HG03558 (cell line): ENCODE results near the gene IGFALS.

ENCODE experiments used
- ATAC-seq: cut with Tn5 transposase; IDR thresholded peaks from one replicate; pipeline ENCODE4 v1.9.1; 2021; ENCODE audit warnings: moderate number of reproducible peaks; ENCODE audit not compliant: unreplicated experiment; ENCODE audit errors: extremely low read depth

Gene IGFALS

DNA sequence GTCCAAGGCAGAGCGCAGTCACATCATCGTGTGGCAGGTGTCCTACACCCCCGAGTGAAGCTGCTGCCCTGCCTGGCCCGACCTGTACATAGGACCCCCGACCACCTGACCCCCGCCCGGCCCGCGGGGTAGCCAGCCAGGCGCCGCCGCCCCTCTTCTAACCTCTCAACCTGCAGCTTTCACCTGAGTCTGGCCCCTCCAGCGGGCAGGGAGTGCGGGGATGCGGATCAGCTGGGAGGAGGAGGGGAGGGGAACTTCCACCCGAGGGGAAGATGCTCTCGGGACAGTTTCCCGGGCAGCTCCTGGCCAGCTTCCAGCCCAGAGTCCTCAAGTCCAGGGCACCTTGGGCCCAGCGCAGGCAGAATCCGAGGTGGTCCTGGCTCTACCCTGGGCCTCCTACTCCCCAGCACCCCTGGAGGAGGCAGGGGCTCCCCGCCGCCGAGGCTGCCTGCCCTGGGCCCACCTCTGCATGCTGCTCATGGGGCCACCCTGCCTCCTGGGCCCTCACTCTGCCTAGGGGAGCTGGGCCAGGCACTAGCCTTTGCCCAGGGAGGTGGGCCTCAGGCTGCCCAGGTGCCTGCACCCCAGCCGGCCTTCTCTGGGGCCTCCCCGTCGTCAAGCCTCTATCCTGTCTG, 24.6 kb downstream of the IGFALS start:
- ATAC-seq = no peak

DNA sequence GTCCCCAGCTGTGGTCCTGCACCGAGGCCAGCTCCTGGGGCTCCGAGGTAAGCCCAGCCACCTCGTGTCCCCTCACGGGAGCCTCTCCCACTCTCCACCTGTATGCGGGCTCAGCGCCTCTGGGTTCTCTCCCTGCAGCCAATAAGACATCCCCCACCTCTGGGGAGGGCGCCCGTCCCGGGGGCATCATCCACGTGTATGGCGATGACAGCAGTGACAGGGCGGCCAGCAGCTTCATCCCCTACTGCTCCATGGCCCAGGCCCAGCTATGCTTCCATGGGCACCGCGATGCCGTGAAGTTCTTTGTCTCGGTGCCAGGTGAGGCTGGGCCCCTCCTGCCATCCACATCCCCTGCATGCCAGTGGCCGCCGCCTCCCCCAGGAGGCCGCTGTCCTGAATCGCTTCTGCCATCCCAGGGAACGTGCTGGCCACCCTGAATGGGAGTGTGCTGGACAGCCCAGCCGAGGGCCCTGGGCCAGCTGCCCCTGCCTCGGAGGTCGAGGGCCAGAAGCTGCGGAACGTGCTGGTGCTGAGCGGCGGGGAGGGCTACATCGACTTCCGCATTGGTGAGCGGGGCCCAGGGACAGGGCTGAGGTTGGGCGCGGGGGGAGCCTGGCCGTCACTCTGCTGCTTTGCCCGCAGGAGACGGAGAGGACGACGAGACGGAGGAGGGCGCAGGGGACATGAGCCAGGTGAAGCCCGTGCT, 25.3 kb downstream of the IGFALS start:
- no peak for ATAC-seq

DNA sequence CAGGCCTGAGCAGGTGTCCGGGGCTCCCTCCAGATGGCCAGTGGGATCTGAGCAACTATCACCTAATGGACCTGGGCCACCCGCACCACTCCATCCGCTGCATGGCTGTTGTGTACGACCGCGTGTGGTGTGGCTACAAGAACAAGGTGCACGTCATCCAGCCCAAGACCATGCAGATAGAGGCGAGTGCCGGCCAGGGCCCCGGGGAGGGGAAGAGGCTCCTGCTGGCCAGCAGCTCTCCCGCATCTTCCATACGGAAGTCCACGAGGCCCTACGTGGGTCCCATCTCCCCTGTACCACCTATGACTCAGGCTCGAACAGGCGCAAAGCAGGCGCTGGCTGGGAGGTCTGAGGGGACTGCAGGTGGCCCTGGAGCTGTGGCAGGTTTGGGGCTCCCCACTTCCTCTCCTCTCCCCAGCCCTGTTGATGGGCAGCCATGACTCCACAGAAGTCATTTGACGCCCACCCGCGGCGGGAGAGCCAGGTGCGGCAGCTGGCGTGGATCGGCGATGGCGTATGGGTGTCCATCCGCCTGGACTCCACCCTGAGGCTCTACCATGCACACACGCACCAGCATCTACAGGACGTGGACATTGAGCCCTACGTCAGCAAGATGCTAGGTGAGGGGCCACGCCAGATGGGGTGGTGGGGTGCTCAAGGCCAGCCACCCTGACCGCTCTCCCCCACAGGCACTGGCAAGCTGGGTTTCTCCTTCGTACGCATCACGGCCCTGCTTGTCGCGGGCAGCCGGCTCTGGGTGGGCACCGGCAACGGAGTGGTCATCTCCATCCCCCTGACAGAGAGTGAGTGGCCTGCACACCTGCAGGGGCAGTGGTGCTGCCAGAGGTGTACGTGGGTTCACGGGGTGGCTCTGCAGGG, 26.1 kb downstream of the IGFALS start:
- no peak for ATAC-seq

DNA sequence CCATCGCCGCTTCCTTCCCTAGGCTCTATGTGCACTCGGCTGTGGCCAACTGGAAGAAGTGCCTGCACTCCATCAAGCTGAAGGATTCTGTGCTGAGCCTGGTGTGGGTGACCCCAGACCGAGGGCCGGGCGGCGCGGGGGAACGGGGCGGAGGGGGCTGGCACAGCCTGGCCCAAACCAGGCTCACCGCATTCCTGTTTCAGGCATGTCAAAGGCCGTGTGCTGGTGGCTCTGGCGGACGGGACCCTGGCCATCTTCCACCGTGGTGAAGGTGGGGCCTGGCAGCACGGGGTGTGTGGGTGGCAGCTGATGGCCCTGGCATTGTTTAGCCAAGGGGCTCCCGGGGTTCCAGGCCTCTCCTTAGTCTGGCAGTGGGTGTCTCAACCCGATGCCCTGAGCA, 26.8 kb downstream of the IGFALS start:
- ATAC-seq = no peak

DNA sequence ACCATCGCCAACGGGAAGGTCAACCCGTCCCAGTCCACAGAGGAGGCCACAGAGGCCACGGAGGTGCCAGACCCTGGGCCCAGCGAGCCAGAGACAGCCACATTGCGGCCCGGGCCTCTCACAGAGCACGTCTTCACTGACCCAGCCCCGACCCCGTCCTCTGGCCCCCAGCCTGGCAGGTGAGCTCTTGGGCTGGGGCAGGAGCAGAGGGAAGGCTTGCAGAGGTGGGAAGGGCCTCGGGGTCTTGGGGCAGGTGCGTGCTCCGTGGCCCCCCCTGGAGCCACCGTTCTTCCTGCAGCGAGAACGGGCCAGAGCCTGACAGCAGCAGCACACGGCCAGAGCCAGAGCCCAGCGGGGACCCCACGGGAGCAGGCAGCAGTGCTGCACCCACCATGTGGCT, 27.3 kb downstream of the IGFALS start:
- no peak for ATAC-seq

DNA sequence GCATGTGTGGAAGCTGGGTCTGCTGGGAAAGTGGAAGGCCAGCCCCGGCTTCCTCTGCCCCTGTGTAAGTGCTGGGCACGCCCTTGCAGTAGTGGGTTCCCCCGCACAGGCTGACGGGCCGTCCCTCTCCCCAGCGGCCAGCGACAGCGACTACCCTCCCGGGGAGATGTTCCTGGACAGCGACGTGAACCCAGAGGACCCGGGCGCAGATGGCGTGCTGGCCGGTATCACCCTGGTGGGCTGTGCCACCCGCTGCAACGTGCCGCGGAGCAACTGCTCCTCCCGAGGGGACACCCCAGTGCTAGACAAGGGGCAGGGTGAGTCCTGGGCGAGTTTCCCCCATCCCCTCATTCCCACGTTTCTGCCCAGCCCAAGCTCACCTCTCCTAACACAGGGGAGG, 27.7 kb downstream of the IGFALS start:
- no peak for ATAC-seq

DNA sequence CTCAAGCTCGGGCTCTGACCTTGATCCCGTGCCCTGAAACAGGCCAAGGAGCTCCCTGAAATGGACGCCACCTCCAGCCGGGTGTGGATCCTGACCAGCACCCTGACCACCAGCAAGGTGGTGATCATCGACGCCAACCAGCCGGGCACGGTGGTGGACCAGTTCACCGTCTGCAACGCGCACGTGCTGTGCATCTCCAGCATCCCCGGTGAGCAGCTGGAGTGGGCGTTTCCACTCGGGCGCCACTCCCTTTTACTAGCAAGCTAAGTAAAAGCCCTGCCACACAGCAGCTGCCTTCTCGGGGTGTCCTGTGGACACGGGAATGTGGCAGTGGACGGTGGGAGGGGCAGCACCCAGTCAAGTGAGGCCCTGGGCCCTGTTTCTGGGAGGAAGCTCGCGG, 28.5 kb downstream of the IGFALS start:
- ATAC-seq = no peak

DNA sequence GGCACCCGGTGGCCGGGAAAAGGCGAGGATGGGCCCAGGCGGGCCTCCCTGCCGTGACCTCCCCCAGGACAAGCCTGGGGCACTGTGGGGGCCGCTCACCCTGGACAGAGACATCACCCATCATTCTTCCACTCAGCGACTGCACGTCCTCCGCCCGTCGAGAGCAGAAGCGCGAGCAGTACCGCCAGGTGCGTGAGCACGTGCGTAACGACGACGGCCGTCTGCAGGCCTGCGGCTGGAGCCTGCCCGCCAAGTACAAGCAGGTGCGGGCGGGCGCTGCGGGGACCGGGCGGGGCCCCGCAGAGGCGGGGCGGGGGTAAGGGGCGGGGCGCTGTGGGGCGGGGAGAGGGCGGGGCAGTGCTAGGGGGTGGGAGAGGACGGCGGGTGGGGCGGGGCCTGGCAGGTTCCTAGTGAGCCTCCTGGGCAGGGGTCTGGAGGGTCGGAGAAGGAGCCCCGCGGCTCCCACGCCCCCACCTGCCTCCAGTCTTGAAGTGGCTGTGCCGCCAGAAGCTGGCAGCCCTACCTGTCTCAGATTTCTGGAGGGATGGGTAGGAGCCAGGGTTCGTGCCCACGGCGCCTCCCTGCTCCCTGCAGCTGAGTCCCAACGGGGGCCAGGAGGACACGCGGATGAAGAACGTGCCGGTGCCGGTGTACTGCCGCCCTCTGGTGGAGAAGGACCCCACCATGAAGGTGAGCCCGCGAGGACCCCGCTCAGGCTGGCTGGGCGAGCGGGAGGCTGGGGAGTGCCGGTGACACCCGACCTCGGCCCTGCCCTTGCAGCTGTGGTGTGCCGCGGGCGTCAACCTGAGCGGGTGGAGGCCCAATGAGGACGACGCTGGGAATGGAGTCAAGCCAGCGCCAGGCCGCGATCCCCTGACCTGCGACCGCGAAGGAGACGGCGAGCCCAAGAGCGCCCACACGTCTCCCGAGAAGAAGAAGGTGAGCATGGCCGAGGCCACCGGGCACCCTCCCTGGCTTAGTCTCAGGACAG, 29.7 kb downstream of the IGFALS start:
- ATAC-seq = no peak

DNA sequence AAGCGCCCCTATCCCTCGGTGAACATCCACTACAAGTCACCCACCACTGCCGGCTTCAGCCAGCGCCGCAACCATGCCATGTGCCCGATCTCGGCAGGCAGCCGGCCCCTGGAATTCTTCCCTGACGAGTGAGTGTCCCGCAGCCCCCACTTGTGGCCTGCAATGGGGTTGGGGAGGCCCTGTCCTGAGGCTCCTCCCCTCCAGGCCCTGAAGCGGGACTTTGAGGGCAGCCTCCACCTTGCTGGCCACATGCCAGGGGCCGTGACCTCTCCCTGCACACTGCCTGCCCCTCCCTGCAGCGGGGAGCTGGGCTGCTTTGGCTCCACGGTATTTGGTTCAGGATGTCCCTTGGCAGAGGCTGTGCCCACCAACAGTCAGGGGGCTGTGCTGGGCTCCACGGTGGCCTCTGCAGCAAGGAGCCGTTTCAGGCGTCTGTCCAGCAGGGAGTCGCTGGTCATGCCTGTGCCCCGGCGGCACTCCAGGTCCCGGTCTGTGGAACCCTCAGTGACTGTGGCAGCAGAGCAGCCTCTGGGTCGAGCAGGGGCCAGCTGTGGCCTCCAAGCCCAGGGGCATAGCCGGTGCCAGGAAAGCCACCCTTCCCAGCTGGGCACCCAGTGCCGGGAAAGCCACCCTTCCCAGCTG, 30.5 kb downstream of the IGFALS start:
- ATAC-seq = no peak

DNA sequence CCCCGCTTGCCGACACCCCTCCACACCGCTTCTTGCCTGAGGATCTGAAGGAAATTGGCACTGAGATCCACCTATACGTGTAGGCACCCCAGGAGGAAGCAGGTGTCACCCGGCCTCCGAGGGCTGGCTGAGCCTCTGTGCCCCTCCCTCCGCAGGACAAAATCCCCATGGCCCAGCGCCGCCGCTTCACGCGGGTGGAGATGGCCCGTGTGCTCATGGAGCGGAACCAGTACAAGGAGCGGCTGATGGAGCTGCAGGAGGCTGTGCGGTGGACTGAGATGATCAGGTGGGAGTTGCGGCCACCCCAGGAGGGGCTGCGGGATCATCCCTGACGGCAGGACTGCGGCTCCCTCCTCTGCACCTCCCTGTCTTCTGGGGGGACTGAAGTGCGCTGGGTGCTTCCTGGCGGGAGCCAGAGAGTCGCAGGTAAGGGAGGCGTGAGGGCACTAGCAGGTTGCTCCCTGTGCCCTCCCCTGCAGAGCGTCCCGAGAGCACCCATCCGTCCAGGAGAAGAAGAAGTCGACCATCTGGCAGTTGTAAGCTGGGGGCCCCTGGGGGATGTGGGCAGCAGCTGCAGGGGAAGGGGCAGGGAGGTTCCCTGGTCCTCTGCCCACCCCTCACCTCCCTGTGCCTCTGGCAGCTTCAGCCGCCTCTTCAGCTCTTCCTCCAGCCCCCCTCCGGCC, 31.2 kb downstream of the IGFALS start:
- ATAC-seq = no peak

DNA sequence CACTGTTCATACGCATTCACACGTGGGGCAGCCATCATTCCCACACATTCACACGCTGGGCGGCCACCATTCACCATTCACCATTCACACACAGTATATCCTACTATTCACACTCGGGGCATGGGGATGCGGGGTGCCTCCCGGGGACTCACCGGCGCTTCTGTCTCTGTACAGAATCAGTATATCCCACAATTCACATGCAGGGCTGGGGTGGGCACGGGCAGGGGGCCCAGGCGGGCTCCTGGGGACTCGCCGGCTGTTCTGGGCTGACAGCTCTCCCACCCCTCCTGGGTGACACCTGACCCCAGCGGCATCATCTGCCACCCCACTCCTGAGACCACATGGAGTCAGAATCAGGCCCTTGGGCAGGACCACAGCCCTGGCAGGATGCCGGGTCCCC, 31.8 kb downstream of the IGFALS start:
- ATAC-seq = no peak

DNA sequence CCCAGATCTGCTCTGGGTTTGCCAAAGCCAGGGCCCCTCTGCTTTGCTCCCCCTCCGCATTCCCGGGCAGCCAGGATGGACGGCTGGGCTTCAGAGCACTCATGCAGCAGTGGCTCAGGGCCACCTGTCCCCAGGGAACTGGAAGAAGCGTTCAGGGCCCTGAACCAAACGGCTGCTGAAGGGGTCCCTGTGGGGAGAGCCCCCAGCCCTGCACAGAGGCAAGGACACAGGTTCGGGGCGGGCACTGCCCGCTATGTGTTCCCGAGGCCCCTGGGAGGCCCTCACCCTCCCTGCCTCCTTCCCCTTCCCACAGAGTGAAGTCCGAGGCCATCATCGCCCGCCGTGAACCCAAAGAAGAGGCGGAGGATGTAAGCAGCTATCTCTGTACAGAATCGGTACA, 32.6 kb downstream of the IGFALS start:
- ATAC-seq = no peak

DNA sequence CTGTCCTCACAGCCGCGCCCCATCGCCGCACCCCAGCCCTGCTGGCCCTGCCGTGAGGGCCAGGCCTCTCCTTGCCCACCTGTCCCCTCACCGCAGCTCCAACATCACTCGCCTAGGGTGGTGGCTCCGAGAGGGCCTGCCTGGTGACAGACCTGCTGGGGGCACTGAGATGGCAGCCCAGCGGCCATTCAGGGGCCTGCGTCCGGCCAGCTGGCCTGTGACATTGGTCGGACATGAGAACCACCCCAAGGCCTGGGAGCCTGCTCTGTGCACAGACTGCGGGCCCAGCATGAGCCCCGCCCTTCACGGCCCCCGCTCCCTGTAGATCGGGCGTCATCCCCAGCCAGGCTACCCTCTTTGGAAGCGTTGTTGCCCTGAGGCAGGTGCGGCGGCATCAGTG, 34.0 kb downstream of the IGFALS start:
- ATAC-seq = no peak

DNA sequence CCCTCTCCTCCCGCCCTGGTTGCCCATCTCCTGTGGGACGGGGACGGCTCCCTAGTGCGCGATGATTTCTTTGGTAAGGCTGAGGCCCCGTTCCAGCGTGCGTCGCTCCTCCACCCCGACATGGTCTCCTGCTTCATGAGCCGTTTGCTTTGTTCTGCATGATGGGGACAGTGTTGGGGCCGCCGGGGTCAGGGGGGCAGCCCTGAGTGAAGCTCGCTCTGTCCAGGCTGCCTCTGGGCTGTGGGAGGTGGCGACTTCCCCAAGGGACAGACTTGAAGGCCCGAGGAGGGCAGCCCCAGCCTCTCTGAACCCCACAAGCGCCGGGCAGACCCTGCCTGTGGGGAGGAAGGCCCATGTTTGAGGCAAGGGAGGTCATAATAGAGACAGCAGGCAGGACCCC, 34.6 kb downstream of the IGFALS start:
- no peak for ATAC-seq

DNA sequence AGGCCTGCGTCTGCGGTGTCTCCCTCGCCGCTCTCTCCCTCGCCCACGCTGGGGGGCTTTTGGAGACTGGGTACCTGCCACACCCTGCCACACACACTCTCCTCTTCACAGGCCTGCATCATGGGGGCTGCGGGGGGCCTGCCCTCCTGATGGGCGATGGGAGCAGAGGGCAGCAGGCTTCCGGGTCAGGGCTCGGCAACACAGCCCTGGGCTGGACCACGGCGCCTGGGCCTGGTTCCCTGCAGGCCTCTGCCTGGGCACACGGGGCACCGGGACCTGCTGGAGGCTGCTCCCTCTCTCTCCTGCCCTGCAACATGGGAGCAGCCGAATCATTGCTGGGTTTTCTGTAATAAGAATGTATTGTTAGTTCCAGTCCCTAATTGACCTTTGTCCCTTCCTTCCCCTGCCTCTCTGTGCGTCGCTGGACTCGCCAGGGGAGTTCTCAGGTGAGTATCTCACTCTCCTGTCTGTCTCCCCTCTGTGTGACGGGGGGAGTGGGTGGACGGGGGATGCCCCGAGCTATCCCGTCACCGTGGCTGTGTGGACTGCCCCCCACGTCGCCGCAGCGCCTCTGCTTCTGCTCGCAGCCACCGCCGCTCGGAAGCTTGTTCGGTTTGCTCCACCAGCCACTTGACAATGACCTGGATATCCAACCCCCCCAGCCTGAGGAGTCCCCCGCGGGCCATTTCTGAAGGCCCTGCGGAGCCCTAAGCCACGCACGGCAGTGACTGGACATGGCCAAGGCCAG, 35.6 kb downstream of the IGFALS start:
- ATAC-seq = no peak

DNA sequence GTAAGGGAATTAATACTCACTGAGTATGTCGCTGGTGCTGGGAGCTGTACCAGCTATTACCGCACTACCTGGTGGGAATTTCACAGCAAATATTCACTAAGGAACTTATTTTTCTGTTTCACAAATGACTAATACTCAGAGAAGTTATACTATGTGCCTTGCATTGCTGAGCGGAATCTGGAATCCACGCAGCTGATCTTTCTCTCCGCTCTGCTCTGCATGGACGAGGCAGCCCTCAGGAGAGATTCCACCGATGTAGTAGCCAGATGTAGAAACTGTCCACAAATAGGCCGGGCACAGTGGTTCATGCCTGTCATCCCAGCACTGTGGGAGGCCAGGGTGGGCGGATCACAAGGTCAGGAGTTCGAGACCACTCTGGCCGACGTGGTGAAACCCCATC, 39.3 kb downstream of the IGFALS start:
- ATAC-seq = no peak

DNA sequence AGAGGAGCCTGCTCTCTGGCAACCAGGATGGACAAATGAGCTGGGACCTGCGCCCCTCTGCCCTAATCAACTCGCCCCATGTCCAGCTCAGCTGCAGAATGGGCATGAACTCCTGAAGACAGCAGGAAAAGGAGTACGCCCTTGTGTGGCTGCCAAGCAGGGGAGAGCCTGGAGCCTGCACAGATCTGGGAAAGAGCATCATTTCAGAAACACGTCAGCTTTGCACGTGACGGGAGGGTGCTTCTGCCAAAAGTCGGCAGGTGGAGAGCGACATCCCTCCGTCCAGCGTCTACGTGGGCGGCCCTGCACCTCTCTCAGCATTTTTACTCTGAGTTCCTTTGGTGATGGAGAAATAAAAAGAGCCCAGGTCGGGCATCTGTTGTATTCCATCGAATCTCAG, 40.7 kb downstream of the IGFALS start:
- no peak for ATAC-seq

DNA sequence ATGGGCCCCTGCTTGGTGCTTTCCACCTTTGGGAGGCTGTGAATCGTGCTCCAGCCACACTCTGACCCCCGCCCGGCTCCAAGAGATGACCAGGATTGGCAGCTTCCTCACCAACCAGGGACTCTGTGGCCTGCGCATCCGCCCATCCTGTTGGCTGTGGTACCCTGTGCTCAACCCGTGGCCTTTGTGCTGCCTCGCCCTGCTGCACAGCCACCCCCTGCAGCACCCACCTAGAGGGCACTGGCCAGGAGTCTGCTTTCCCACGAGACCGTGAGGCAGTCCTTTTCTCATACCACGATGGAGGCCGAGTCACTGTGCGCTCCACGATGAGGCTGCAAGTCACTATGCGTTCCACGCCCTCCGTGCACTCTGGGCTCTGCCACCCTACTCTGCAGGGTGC, 41.6 kb downstream of the IGFALS start:
- no peak for ATAC-seq
